Measurements from ENCODE around the gene IL1B. TPM values are rescaled to one million over a fixed set of nuclear protein-coding genes. Genes with fewer than 3 reads are reported as not detected.

Gene IL1B
- polyA plus RNA-seq (2013): not detected in 2 replicates

- Histone ChIP-seq H3K36me3 (ENCODE audit: control insufficient read depth in 1 of 2, insufficient read depth in 2 of 2, low read length in 2 of 2) (no peaks in the 10 kb centered on the region), H3K79me2 (ENCODE audit: control insufficient read depth, insufficient read depth, low read length, poor library complexity) (no peaks in the 10 kb centered on the region), H3K4me1 (ENCODE audit: control insufficient read depth in 1 of 2, insufficient read depth in 2 of 2, low read length in 2 of 2) (peaks cover 0 to 5% of the 10 kb centered on the region in 2 experiments), H3K27me3 (ENCODE audit: insufficient read depth, low read length) (no peaks in the 10 kb centered on the region), H3K4me3 (ENCODE audit: low read depth, low read length) (no peak within 1 kb of the TSS), H3K18ac (ENCODE audit: low read length) (no peak within 1 kb of the TSS), H3K9ac (ENCODE audit: low read length) (no peak within 1 kb of the TSS), H2BK12ac (ENCODE audit: low read length) (no peak within 1 kb of the TSS), H3K4me2 (ENCODE audit: low read length) (no peak within 1 kb of the TSS), H3K27ac (ENCODE audit: low read depth, low read length) (no peak within 1 kb of the TSS), H2AFZ (ENCODE audit: insufficient read depth, low read length, poor library complexity) (no peak within 1 kb of the TSS), H3K79me1 (ENCODE audit: low read length) (no peaks in the 10 kb centered on the region), H3K23ac (ENCODE audit: low read length) (no peak within 1 kb of the TSS), H3K4ac (ENCODE audit: low read depth, low read length) (no peak within 1 kb of the TSS), H2BK5ac (ENCODE audit: low read depth, low read length, poor library complexity) (no peak within 1 kb of the TSS), H2BK120ac (ENCODE audit: insufficient read depth, low read length, poor library complexity) (no peak within 1 kb of the TSS), H4K91ac (ENCODE audit: low read depth, low read length) (no peak within 1 kb of the TSS), H2AK5ac (ENCODE audit: low read length) (no peak within 1 kb of the TSS), H3K14ac (ENCODE audit: low read length) (no peak within 1 kb of the TSS), H4K12ac (ENCODE audit: low read depth, low read length) (no peak within 1 kb of the TSS), H3K9me3 (ENCODE audit: insufficient read depth, low read depth, low read length) (no peaks in the 10 kb centered on the region), H4K8ac (ENCODE audit: low read depth, low read length) (no peak within 1 kb of the TSS)
- no CpG with 5 or more reads among the region's 4 CpGs for WGBS (ENCODE audit: extremely low coverage, insufficient coverage, insufficient read length)
- peak in 1 of 2 donors; percentile 49 for DNase-seq
Observed at GRCh38 chr2:112836695-112837117, at the start of gene IL1B. IL1B (minus strand) TSS chr2:112836779; CDS start chr2:112836229, 550 bp downstream.

DNA sequence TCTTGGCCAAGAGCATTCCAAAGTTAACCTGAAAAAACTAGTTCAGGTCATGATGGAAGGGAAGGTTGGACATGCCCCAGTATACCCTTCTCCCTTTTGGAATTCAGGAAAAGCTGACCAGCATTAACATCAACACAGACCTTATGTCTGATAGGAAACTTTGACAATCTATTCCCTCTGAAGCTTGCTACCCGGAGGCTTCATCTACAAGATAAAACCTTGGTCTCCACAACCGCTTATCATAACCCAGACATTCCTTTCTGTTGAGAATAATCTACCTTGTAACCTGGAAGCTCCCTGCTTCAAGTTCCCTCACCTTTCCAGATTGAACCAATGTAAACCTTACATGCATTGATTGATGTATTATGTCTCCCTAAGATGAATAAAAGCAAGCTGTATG, 49.7 kb upstream of the IL1B start:
- no CpG with 5 or more reads among the region's 2 CpGs for WGBS (ENCODE audit: extremely low coverage, insufficient coverage, insufficient read length)
- Histone ChIP-seq H3K4ac (ENCODE audit: low read depth, low read length) (no peak overlapping the region), H2AFZ (ENCODE audit: insufficient read depth, low read length, poor library complexity) (no peak overlapping the region)

DNA sequence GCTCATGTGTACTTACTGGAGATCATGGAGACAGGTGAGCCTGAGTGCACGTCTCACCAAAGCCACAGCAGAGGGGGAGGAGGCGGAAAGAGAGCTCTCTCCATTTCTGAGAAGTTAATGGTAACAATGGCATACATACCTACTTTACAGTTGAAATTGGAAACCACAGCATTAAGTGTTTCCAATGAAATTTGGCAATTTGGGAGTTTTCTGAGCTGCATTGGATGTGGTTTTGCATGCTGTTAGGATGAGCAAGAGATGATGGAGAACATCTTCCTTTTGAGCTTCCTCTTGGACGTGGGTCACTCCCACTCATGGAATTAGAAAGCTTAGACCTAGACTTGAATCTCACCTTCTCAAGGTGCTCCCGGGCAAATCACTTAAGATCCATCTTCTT, 48.9 kb upstream of the IL1B start:
- no peak overlapping the region for H2BK120ac ChIP-seq (ENCODE audit: insufficient read depth, low read length, poor library complexity)
- no peak overlapping the region for H3K4me2 ChIP-seq (ENCODE audit: low read length)
- no peak overlapping the region for H3K27ac ChIP-seq (ENCODE audit: low read depth, low read length)
- no peaks in the 10 kb centered on the region for H3K27me3 ChIP-seq (ENCODE audit: insufficient read depth, low read length)
- H2BK5ac ChIP-seq (ENCODE audit: low read depth, low read length, poor library complexity): no peak overlapping the region
- H3K4ac ChIP-seq (ENCODE audit: low read depth, low read length): no peak overlapping the region
- H4K12ac ChIP-seq (ENCODE audit: low read depth, low read length): no peak overlapping the region
- H3K23ac ChIP-seq (ENCODE audit: low read length): no peak overlapping the region
- H3K79me1 ChIP-seq (ENCODE audit: low read length): no peaks in the 10 kb centered on the region
- no peaks in the 10 kb centered on the region for H3K4me1 ChIP-seq (ENCODE audit: control insufficient read depth in 1 of 2, insufficient read depth in 2 of 2, low read length in 2 of 2)
- peak in 1 of 2 donors; percentile 33 for DNase-seq
- no peak overlapping the region for H3K14ac ChIP-seq (ENCODE audit: low read length)
- H3K9me3 ChIP-seq (ENCODE audit: insufficient read depth, low read depth, low read length): peaks cover 3% of the 10 kb centered on the region
- H3K18ac ChIP-seq (ENCODE audit: low read length): no peak overlapping the region
- H4K91ac ChIP-seq (ENCODE audit: low read depth, low read length): no peak overlapping the region
- no peak overlapping the region for H2BK12ac ChIP-seq (ENCODE audit: low read length)
- no peak overlapping the region for H2AK5ac ChIP-seq (ENCODE audit: low read length)
- no peak overlapping the region for H2AFZ ChIP-seq (ENCODE audit: insufficient read depth, low read length, poor library complexity)
- H4K8ac ChIP-seq (ENCODE audit: low read depth, low read length): no peak overlapping the region
- no peak overlapping the region for H3K4me3 ChIP-seq (ENCODE audit: low read depth, low read length)
- no peaks in the 10 kb centered on the region for H3K36me3 ChIP-seq (ENCODE audit: control insufficient read depth in 1 of 2, insufficient read depth in 2 of 2, low read length in 2 of 2)
- WGBS (ENCODE audit: extremely low coverage, insufficient coverage, insufficient read length): no CpG with 5 or more reads among the region's 4 CpGs
- H3K79me2 ChIP-seq (ENCODE audit: control insufficient read depth, insufficient read depth, low read length, poor library complexity): no peaks in the 10 kb centered on the region
- no peak overlapping the region for H3K9ac ChIP-seq (ENCODE audit: low read length)

More for the DNA sequence above, 49.7 kb upstream of the IL1B start:
- Histone ChIP-seq H3K36me3 (ENCODE audit: control insufficient read depth in 1 of 2, insufficient read depth in 2 of 2, low read length in 2 of 2) (no peaks in the 10 kb centered on the region), H3K4me1 (ENCODE audit: control insufficient read depth in 1 of 2, insufficient read depth in 2 of 2, low read length in 2 of 2) (peaks cover 0 to under 1% of the 10 kb centered on the region in 2 experiments), H3K27me3 (ENCODE audit: insufficient read depth, low read length) (no peaks in the 10 kb centered on the region), H3K4me2 (ENCODE audit: low read length) (no peak overlapping the region), H3K23ac (ENCODE audit: low read length) (no peak overlapping the region), H3K18ac (ENCODE audit: low read length) (no peak overlapping the region), H3K4me3 (ENCODE audit: low read depth, low read length) (no peak overlapping the region), H3K9me3 (ENCODE audit: insufficient read depth, low read depth, low read length) (peaks cover 3% of the 10 kb centered on the region), H2AK5ac (ENCODE audit: low read length) (no peak overlapping the region), H3K79me2 (ENCODE audit: control insufficient read depth, insufficient read depth, low read length, poor library complexity) (no peaks in the 10 kb centered on the region), H3K9ac (ENCODE audit: low read length) (no peak overlapping the region), H3K27ac (ENCODE audit: low read depth, low read length) (no peak overlapping the region), H2BK120ac (ENCODE audit: insufficient read depth, low read length, poor library complexity) (no peak overlapping the region), H4K8ac (ENCODE audit: low read depth, low read length) (no peak overlapping the region), H4K12ac (ENCODE audit: low read depth, low read length) (no peak overlapping the region), H2BK5ac (ENCODE audit: low read depth, low read length, poor library complexity) (no peak overlapping the region), H3K79me1 (ENCODE audit: low read length) (no peaks in the 10 kb centered on the region), H3K14ac (ENCODE audit: low read length) (no peak overlapping the region), H2BK12ac (ENCODE audit: low read length) (no peak overlapping the region), H4K91ac (ENCODE audit: low read depth, low read length) (no peak overlapping the region)
- peak; percentile 71 to 92 for DNase-seq

GRCh38 chr2:112884869-112885505, 48.4 kb upstream of the IL1B start:
- no peak overlapping the region for H3K4ac ChIP-seq (ENCODE audit: low read depth, low read length)
- no peak overlapping the region for H4K12ac ChIP-seq (ENCODE audit: low read depth, low read length)
- H3K18ac ChIP-seq (ENCODE audit: low read length): no peak overlapping the region
- H4K91ac ChIP-seq (ENCODE audit: low read depth, low read length): no peak overlapping the region
- no peak overlapping the region for H2AK5ac ChIP-seq (ENCODE audit: low read length)
- peak; percentile 57 to 93 for DNase-seq
- no peaks in the 10 kb centered on the region for H3K79me2 ChIP-seq (ENCODE audit: control insufficient read depth, insufficient read depth, low read length, poor library complexity)
- H3K23ac ChIP-seq (ENCODE audit: low read length): no peak overlapping the region
- no peak overlapping the region for H3K27ac ChIP-seq (ENCODE audit: low read depth, low read length)
- no peak overlapping the region for H3K9ac ChIP-seq (ENCODE audit: low read length)
- no peaks in the 10 kb centered on the region for H3K27me3 ChIP-seq (ENCODE audit: insufficient read depth, low read length)
- no peak overlapping the region for H2BK120ac ChIP-seq (ENCODE audit: insufficient read depth, low read length, poor library complexity)
- H3K79me1 ChIP-seq (ENCODE audit: low read length): no peaks in the 10 kb centered on the region
- H2BK12ac ChIP-seq (ENCODE audit: low read length): no peak overlapping the region
- H2BK5ac ChIP-seq (ENCODE audit: low read depth, low read length, poor library complexity): no peak overlapping the region
- no peak overlapping the region for H3K4me2 ChIP-seq (ENCODE audit: low read length)
- H3K14ac ChIP-seq (ENCODE audit: low read length): no peak overlapping the region
- H3K36me3 ChIP-seq (ENCODE audit: control insufficient read depth in 1 of 2, insufficient read depth in 2 of 2, low read length in 2 of 2): no peaks in the 10 kb centered on the region
- no peak overlapping the region for H3K4me3 ChIP-seq (ENCODE audit: low read depth, low read length)
- WGBS (ENCODE audit: extremely low coverage, insufficient coverage, insufficient read length): no CpG with 5 or more reads among the region's 6 CpGs
- no peak overlapping the region for H4K8ac ChIP-seq (ENCODE audit: low read depth, low read length)
- no peaks in the 10 kb centered on the region for H3K4me1 ChIP-seq (ENCODE audit: control insufficient read depth in 1 of 2, insufficient read depth in 2 of 2, low read length in 2 of 2)
- no peak overlapping the region for H2AFZ ChIP-seq (ENCODE audit: insufficient read depth, low read length, poor library complexity)
- peaks cover 2% of the 10 kb centered on the region for H3K9me3 ChIP-seq (ENCODE audit: insufficient read depth, low read depth, low read length)

All from trophoblast cell (in vitro differentiated cells and primary cell).